NCI-H128 (cell line): ENCODE results near the gene ZAR1L.

Experiments
- DNase-seq: peaks from one replicate; lab custom pipeline; 2025; ENCODE audit not compliant: unreplicated experiment; lab: John Stamatoyannopoulos, UW

Gene ZAR1L

DNA sequence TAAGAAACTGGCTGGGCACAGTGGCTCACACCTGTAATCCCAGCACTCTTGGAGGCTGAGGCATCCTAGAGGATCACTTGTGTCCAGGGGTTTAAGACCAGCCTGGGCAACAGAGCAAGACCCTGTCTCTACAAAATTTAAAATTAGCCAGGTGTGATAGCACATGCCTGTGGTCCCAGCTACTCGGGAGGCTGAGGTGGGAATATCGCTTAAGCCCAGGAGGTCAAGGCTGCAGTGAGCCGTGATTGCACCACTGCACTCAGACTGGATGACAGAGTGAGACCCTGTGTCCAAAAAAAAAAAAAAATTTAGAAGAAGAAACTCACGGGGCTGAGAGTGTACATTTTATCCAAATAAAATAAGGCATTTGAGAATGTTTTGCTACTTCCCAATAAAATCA lies 58.9 kb downstream of the ZAR1L start:
- no peak for DNase-seq

DNA sequence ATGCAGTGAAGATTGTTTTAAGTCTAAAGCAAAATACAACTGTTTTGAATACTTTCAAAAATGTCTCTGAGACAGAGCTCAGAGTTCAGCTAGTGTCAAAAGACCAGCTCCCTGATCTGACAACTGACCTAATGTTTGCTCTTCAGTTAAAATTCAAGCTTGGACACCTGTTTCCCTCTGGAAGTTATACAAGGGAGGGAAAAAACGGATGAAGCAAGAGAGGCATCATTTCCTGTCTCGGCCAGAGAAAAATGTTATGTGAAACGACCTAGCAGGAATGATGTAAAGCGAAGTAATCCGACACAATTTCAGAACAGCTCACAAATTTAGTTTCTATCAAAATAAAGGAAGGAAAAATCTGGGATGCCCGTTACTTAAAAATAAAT lies 59.4 kb downstream of the ZAR1L start:
- no peak for DNase-seq

DNA sequence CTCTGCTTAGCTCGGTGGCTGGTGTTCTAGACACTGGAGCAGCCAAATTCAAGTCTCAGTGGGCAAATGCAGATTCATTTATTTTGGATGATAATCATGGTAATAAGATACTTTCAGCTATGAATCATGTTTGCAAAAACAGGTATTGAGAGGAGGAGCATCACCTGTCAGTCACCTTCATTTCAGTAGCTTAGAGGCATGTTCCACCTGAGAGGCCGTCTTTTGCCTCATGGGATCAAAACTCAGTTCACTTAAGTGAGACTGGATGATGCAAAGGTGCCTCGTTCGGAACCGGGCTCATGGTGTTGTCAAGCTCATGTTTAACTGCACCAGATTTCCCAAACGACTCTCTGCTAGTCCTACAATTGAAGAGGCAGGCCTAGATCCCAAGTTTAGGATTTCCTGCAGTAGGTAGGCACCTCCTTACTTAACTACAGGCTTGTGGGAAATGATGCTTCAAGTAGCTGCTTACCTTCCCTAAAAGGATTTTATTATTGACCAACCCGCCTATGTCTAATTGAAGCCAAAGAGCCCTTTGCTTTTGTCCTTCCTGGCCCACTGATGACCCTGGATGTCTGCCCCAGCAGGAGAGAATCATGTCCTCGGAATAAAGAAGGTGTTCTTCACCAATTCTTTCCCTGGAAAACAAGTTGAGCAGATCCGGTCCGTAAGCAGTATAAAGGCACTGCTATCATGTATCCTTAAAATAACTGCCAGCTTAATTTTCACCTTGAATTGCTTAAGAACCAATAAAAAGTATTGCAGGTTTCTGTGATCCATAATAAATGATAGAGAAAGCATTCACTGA lies 60.0 kb downstream of the ZAR1L start:
- no peak for DNase-seq

- DNase-seq, result no peak
These were observed 60.7 kb downstream of the ZAR1L start for GRCh38 chr13:32254416-32254815.

- no peak for DNase-seq
These were observed 61.2 kb downstream of the ZAR1L start for GRCh38 chr13:32253911-32254399.
